ENCODE data around the gene NFE2L2.
"Not testable (repeated sequence)": the region's sequence is repeated elsewhere in the genome, so short reads cannot be mapped to it uniquely, and the experiment has no call there.

DNA sequence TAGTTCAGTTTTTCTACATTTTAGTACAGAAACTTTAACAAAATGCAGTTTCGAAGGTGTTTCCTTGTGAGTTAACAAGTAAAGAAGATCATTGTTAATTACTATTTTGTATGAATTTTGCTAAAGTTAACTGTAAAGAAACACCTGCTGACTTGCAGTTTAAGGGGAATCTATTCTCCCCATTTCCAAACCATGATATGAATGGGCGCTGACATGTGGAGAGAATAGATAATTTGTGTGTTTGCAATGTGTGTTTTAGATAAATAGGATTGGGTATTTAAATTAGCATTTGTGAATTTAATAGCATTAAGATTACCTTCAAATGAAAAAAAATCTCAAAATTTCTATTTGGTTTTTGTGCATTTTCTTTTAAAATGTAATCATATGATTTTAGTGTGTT, 44.7 kb downstream of the NFE2L2 start:
- TF ChIP-seq, protein P1, sequence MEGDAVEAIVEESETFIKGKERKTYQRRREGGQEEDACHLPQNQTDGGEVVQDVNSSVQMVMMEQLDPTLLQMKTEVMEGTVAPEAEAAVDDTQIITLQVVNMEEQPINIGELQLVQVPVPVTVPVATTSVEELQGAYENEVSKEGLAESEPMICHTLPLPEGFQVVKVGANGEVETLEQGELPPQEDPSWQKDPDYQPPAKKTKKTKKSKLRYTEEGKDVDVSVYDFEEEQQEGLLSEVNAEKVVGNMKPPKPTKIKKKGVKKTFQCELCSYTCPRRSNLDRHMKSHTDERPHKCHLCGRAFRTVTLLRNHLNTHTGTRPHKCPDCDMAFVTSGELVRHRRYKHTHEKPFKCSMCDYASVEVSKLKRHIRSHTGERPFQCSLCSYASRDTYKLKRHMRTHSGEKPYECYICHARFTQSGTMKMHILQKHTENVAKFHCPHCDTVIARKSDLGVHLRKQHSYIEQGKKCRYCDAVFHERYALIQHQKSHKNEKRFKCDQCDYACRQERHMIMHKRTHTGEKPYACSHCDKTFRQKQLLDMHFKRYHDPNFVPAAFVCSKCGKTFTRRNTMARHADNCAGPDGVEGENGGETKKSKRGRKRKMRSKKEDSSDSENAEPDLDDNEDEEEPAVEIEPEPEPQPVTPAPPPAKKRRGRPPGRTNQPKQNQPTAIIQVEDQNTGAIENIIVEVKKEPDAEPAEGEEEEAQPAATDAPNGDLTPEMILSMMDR (IDR thresholded peaks at IDR 0.05; ENCODE audit: insufficient read depth, low read depth, low read length): not testable (repeated sequence)
- not testable (repeated sequence) for TF ChIP-seq EZH2 (IDR thresholded peaks at IDR 0.05; ENCODE audit: insufficient read depth, low read length)

Data from astrocyte (in vitro differentiated cells and primary cell).